Immature natural killer cell (primary cell): ENCODE results near the gene ZNF611. TPM values are rescaled to one million over a fixed set of nuclear protein-coding genes. Genes with fewer than 3 reads are reported as not detected.
"Not testable (repeated sequence)": the region's sequence is repeated elsewhere in the genome, so short reads cannot be mapped to it uniquely, and the experiment has no call there.

Source experiments
- DNase-seq, 3 donors: peaks; one replicate each; pipeline ENCODE4 v3.0.0; 2022; ENCODE audit warnings: mixed read lengths in 1 of 3
- H3K27ac Mint-ChIP-seq, 6 donors: one replicate each; pipeline ENCODE4 v1.8.0; 2020; ENCODE audit warnings: mixed read lengths in 6 of 6, mild to moderate bottlenecking in 5 of 6, inconsistent platforms in 4 of 6, moderate library complexity in 3 of 6
- H3K27me3 Mint-ChIP-seq, 3 donors: one replicate each; pipeline ENCODE4 v1.8.0; 2020 to 2021; ENCODE audit warnings: low read depth in 3 of 3, mild to moderate bottlenecking in 3 of 3, mixed read lengths in 3 of 3, moderate library complexity in 3 of 3, inconsistent platforms in 1 of 3
- H3K36me3 Mint-ChIP-seq, 3 donors: one replicate each; pipeline ENCODE4 v1.8.0; 2020; ENCODE audit warnings: mixed read lengths in 3 of 3, inconsistent platforms in 2 of 3, mild to moderate bottlenecking in 2 of 3
- H3K4me1 Mint-ChIP-seq, 2 donors: one replicate each; pipeline ENCODE4 v1.8.0; 2020; ENCODE audit warnings: inconsistent platforms in 2 of 2, mild to moderate bottlenecking in 2 of 2, mixed read lengths in 2 of 2, moderate library complexity in 1 of 2
- H3K4me3 Mint-ChIP-seq, 5 donors: one replicate each; pipeline ENCODE4 v1.8.0; 2020; ENCODE audit warnings: mild to moderate bottlenecking in 5 of 5, mixed read lengths in 5 of 5, inconsistent platforms in 3 of 5, moderate library complexity in 3 of 5
- H3K9me3 Mint-ChIP-seq, 6 donors: one replicate each; pipeline ENCODE4 v1.8.0; 2020; ENCODE audit warnings: mild to moderate bottlenecking in 6 of 6, mixed read lengths in 6 of 6, inconsistent platforms in 4 of 6, moderate library complexity in 3 of 6
- polyA plus RNA-seq, 3 donors: library from polyadenylated mRNA; unstranded; fragments of 300-500 nt; fragmentation: Illumina TruSeq; gene quantifications; one replicate each; pipeline ENCODE4 v1.2.3, GENCODE V29; 2021

Gene ZNF611
- polyA plus RNA-seq, 3 donors from 2014 or later: 18.4 to 75.2 (median 27.4) TPM

DNA sequence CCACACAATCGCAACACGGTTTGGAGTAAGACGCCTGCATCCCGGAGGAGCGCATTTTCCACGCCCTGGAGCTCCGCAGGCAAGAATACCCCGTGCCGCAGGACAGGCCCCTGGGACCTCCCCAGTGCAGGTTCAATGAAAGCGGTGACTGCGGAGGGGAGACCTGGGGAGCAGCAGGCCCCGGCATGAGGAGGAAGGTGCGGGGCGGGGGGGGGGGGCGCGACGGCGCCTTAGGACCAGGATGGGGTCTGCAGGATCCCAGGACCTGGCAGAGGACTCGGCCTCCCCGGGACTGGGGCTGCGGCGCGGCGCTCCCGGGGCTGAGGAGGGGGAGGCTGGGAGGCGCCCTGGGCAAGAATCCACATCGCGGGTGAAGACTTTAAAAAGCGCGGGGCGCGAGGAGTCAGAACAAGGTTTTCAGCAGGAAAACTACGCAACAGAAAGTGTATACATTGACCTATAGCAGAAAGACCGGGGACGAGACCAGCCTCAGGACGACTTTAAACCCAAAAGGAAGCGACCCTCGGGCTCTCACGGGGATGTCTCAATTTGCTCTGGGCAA is 432 bp downstream of the ZNF611 start:
- DNase-seq: no peak
- H3K36me3 Mint-ChIP-seq: peaks cover 0 to 7% (median 0%) of the 10 kb centered on the region in 3 donors
- H3K27ac Mint-ChIP-seq: peak overlapping the region; percentile 89 to 97 (median 96)
- no peaks in the 10 kb centered on the region for H3K9me3 Mint-ChIP-seq
- peak overlapping the region; percentile 91 to 96 (median 94) for H3K4me3 Mint-ChIP-seq
- H3K27me3 Mint-ChIP-seq: peaks cover 4 to 7% (median 6%) of the 10 kb centered on the region in 3 donors
- peaks cover 26 to 36% of the 10 kb centered on the region in 2 donors for H3K4me1 Mint-ChIP-seq

DNA sequence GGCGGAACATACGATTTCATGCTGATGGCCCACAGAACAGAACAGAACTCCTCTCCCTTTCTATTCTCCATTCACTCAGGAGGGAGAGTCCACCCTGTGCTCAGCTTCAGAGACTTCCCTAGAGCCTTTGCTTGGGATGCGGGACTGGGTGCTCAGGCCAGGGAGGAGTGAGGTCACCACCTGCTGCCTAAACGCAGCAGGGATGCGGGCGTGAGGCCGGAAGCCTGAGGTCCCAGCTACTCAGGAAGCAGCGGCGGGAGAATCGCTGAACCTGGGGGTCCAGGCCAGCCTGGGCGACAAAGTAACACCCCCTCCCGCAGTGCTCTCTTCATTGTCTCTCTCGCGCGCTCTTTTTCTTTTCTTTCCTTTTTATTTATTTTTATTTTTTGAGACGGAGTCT is 8.8 kb downstream of the ZNF611 start:
- not testable (repeated sequence) for H3K4me3 Mint-ChIP-seq

DNA sequence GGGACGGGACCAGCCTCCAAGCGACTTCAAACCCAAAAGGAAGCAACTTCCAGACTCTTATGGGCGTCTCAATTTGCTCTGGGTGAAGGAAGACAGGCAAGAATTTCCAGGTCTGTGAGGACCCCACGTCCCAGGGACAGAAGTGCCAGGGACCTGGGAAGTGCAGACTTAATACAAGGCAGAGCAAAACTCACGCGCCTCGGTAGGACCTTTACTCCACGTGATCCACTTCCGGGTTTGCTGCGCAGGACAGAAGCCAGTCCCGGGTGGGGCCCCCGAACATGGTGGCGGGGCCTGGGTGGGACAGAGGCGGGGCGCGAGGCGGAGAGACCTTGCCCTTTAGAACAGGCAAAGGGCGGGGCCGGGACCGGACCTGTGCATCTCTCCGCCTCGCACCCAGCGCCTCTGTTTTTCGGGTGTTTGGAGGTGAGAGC is 9.3 kb downstream of the ZNF611 start:
- peaks cover 8 to 22% of the 10 kb centered on the region in 2 donors for H3K4me1 Mint-ChIP-seq
- no peak for DNase-seq
- no peak overlapping the region for H3K27ac Mint-ChIP-seq
- no peak overlapping the region for H3K4me3 Mint-ChIP-seq
- H3K27me3 Mint-ChIP-seq: peaks cover 0 to 2% (median 2%) of the 10 kb centered on the region in 3 donors
- H3K9me3 Mint-ChIP-seq: no peaks in the 10 kb centered on the region
- H3K36me3 Mint-ChIP-seq: peaks cover 23 to 49% (median 38%) of the 10 kb centered on the region in 3 donors

More for the DNA sequence above, 8.8 kb downstream of the ZNF611 start:
- DNase-seq, H3K9me3 Mint-ChIP-seq, H3K27ac Mint-ChIP-seq, H3K27me3 Mint-ChIP-seq: not testable (repeated sequence)
- peaks cover 8 to 22% of the 10 kb centered on the region in 2 donors for H3K4me1 Mint-ChIP-seq
- H3K36me3 Mint-ChIP-seq: peaks cover 23 to 45% (median 38%) of the 10 kb centered on the region in 3 donors

GRCh38 chr19:52724701-52725514 is 9.9 kb downstream of the ZNF611 start:
- Mint-ChIP-seq H3K36me3 (peaks cover 25 to 52% (median 40%) of the 10 kb centered on the region in 3 donors), H3K4me1 (peaks cover 7 to 20% of the 10 kb centered on the region in 2 donors), H3K9me3 (no peaks in the 10 kb centered on the region)

GRCh38 chr19:52723907-52724598 is 10.8 kb downstream of the ZNF611 start:
- H3K27ac Mint-ChIP-seq: peak overlapping the region; percentile 27 to 82 (median 42)
- DNase-seq, H3K27me3 Mint-ChIP-seq, H3K4me3 Mint-ChIP-seq, H3K9me3 Mint-ChIP-seq: not testable (repeated sequence)
- H3K36me3 Mint-ChIP-seq: peaks cover 33 to 57% (median 48%) of the 10 kb centered on the region in 3 donors
- peaks cover 7 to 21% of the 10 kb centered on the region in 2 donors for H3K4me1 Mint-ChIP-seq

More at GRCh38 chr19:52724701-52725514, 9.9 kb downstream of the ZNF611 start:
- DNase-seq: no peak
- Mint-ChIP-seq H3K4me3 (no peak overlapping the region), H3K27me3 (peaks cover 0 to 2% (median 2%) of the 10 kb centered on the region in 3 donors), H3K27ac (peak overlapping the region; percentile 39 to 67 (median 51))

DNA sequence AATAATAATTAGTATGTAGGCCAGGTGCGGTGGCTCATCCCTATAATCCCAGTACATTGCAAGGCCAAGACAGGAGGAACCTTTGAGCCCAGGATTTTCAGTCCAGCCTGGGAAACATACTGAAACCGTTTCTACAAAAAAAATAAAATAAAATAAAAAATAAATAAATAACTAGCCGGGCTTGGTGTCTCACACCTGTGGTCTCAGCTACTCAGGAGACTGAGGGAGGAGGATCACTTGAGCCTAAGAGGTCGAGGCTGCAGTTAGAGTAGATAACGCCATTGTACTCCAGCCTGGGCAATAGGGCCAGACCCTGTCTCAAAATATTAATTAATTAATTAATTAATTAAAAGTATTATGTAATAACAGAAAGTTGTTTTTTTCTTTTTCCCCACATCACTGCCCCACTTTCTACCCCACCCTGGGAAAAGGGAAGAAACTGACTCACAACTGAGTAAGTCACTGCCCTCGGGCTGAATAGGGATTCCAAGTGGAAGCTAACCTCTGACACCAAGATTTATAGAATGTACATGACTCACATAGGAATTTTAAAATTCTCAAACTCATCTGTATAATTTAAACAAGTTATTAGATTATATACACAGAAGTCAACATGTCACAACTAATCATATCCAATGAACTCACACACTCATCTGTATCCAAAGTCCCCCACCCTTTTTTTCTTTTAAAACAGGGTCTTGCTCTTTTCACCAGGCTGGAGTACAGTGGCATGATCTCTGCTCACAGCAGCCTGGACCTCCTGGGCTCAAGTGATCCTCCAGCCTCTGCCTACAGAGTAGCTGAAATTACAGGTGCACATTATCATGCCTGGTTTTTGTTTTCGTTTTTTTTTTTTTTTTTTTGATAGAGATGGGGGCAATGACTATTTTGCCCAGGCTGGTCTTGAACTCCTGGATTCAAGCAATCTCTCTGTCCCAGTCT is 12.5 kb downstream of the ZNF611 start:
- Mint-ChIP-seq H3K36me3 (peaks cover 29 to 52% (median 41%) of the 10 kb centered on the region in 3 donors), H3K27me3 (peaks cover 0 to 3% (median 2%) of the 10 kb centered on the region in 3 donors), H3K27ac (peak overlapping the region in 3 of 6 donors; percentile 14 to 69 (median 45)), H3K4me1 (peaks cover 6 to 20% of the 10 kb centered on the region in 2 donors), H3K9me3 (no peaks in the 10 kb centered on the region), H3K4me3 (no peak overlapping the region)
- no peak for DNase-seq

- H3K27me3 Mint-ChIP-seq, H3K27ac Mint-ChIP-seq, H3K9me3 Mint-ChIP-seq, DNase-seq, H3K4me3 Mint-ChIP-seq: not testable (repeated sequence)
- H3K4me1 Mint-ChIP-seq: peaks cover 23 to 38% of the 10 kb centered on the region in 2 donors
- peaks cover 33 to 48% (median 38%) of the 10 kb centered on the region in 3 donors for H3K36me3 Mint-ChIP-seq
Observed at GRCh38 chr19:52720541-52720940, 14.3 kb downstream of the ZNF611 start.

GRCh38 chr19:52716522-52716921 is 18.3 kb downstream of the ZNF611 start:
- Mint-ChIP-seq H3K4me1 (peaks cover 42 to 71% of the 10 kb centered on the region in 2 donors), H3K9me3 (no peaks in the 10 kb centered on the region), H3K27ac (peak overlapping the region; percentile 92 to 98 (median 96)), H3K27me3 (peaks cover 0 to 3% (median 1%) of the 10 kb centered on the region in 3 donors), H3K4me3 (peak overlapping the region; percentile 25 to 74 (median 67)), H3K36me3 (peaks cover 28 to 53% (median 34%) of the 10 kb centered on the region in 3 donors)
- DNase-seq: no peak

DNA sequence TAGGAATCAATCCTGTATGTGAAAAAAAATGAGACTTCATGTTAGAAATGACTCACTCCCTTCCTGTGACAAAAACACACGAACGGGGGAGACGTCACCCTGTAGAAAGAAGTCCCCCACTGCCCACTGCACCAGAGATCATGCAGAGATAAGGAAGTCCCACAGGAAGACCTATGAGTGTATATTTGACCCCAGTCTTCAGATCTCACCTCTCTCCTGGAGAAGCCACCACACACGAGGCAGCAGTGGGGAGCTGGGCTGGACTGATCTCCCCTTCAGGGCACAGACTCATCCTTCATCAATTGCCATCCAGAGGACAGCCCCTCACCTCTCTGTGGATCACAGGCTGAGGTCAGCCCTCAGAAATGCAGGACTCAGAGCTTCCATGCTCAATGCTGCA is 18.9 kb downstream of the ZNF611 start:
- H3K27me3 Mint-ChIP-seq, H3K9me3 Mint-ChIP-seq: not testable (repeated sequence)
- Mint-ChIP-seq H3K36me3 (peaks cover 33 to 53% (median 40%) of the 10 kb centered on the region in 3 donors), H3K27ac (peak overlapping the region; percentile 92 to 98 (median 96)), H3K4me1 (peaks cover 44 to 76% of the 10 kb centered on the region in 2 donors), H3K4me3 (peak overlapping the region; percentile 57 to 74 (median 72))
- peak; percentile 77 to 81 (median 78) for DNase-seq

DNA sequence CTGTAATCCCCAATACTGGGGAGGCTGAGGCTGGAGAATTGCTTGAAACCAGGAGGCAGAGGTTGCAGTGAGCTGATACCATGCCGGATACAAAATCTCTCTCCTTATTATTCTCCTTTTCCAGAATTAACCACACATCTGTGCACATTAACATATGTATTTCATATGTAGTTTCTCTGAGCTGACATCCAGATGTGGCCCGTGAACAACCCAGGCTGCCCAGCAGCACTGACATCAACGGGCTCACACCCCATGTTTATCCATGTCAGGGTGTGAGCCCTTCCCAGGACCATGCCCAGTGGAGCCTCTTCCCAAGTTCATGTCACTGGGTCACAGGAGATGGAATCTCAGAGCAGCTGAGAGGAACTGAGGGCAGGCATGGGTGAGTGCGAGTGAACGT is 19.5 kb downstream of the ZNF611 start:
- Mint-ChIP-seq H3K4me1 (peaks cover 44 to 76% of the 10 kb centered on the region in 2 donors), H3K4me3 (peak overlapping the region; percentile 57 to 74 (median 72)), H3K36me3 (peaks cover 36 to 56% (median 43%) of the 10 kb centered on the region in 3 donors), H3K27ac (peak overlapping the region; percentile 92 to 98 (median 96))
- not testable (repeated sequence) for H3K9me3 Mint-ChIP-seq, H3K27me3 Mint-ChIP-seq
- DNase-seq: peak in 1 of 3 donors; percentile 5

GRCh38 chr19:52713051-52713450 is 21.8 kb downstream of the ZNF611 start:
- peaks cover 41 to 64% (median 50%) of the 10 kb centered on the region in 3 donors for H3K36me3 Mint-ChIP-seq

GRCh38 chr19:52711661-52712060 is 23.2 kb downstream of the ZNF611 start:
- not testable (repeated sequence) for H3K4me3 Mint-ChIP-seq, DNase-seq, H3K27me3 Mint-ChIP-seq
- Mint-ChIP-seq H3K4me1 (peaks cover 34 to 54% of the 10 kb centered on the region in 2 donors), H3K9me3 (peaks cover 1 to 18% (median 14%) of the 10 kb centered on the region in 6 donors), H3K27ac (peak overlapping the region in 4 of 6 donors; percentile 37 to 82 (median 60)), H3K36me3 (peaks cover 48 to 68% (median 61%) of the 10 kb centered on the region in 3 donors)

More at GRCh38 chr19:52713051-52713450, 21.8 kb downstream of the ZNF611 start:
- not testable (repeated sequence) for H3K27me3 Mint-ChIP-seq, H3K9me3 Mint-ChIP-seq
- peak overlapping the region; percentile 61 to 95 (median 80) for H3K27ac Mint-ChIP-seq
- H3K4me1 Mint-ChIP-seq: peaks cover 41 to 64% of the 10 kb centered on the region in 2 donors
- H3K4me3 Mint-ChIP-seq: peak overlapping the region in 2 of 5 donors; percentile 15 to 19
- peak; percentile 25 to 62 (median 41) for DNase-seq
